Loucy (cell line): ENCODE measurements around the gene PCAT7.

Source experiments
- H2AFZ ChIP-seq: fragments of 200-600 bp; sonication (generic); 2 replicates; pipeline ENCODE4 v1.6.0; 2016; ENCODE audit warnings: antibody characterized with exemption, mild to moderate bottlenecking, low read length, moderate library complexity
- H3F3A ChIP-seq: fragments of 200-600 bp; 2 replicates; pipeline ENCODE4 v1.6.0; 2016; ENCODE audit warnings: antibody characterized with exemption, low read depth, mild to moderate bottlenecking
- H3K27me3 ChIP-seq: fragments of 200-600 bp; sonication (generic); 2 replicates; pipeline ENCODE4 v1.6.1; 2014; ENCODE audit warnings: low read length, mild to moderate bottlenecking; ENCODE audit not compliant: insufficient read depth, poor library complexity, severe bottlenecking
- H3K36me3 ChIP-seq: fragments of 200-600 bp; sonication (generic); 2 replicates; pipeline ENCODE4 v1.6.1; 2016; ENCODE audit warnings: low read length; ENCODE audit not compliant: insufficient read depth
- H3K4me1 ChIP-seq: fragments of 200-600 bp; sonication (generic); 2 replicates; pipeline ENCODE4 v1.5.1; 2014; ENCODE audit warnings: low read length, mild to moderate bottlenecking; ENCODE audit not compliant: insufficient read depth, poor library complexity, severe bottlenecking
- H3K4me2 ChIP-seq: fragments of 200-600 bp; sonication (generic); 2 replicates; pipeline ENCODE4 v1.6.0; 2014; ENCODE audit warnings: antibody characterized with exemption, low read length, low read depth, mild to moderate bottlenecking; ENCODE audit not compliant: poor library complexity, severe bottlenecking
- H3K4me3 ChIP-seq: fragments of 200-600 bp; sonication (generic); 2 replicates; pipeline ENCODE4 v1.5.1; 2014; ENCODE audit warnings: low read length, mild to moderate bottlenecking, mixed read lengths; ENCODE audit not compliant: poor library complexity, severe bottlenecking
- H3K79me2 ChIP-seq: fragments of 200-600 bp; sonication (generic); 2 replicates; pipeline ENCODE4 v1.6.1; 2014; ENCODE audit warnings: low read length; ENCODE audit not compliant: insufficient read depth
- H3K9ac ChIP-seq: fragments of 200-600 bp; sonication (generic); 2 replicates; pipeline ENCODE4 v1.6.0; 2014; ENCODE audit warnings: mild to moderate bottlenecking, low read depth, low read length, moderate library complexity; ENCODE audit not compliant: poor library complexity, severe bottlenecking
- H3K9me2 ChIP-seq: fragments of 200-600 bp; sonication (generic); replicated peaks from 2 replicates; pipeline ENCODE4 v1.6.1; 2016; ENCODE audit warnings: low read depth, low read length, mixed read lengths
- H3K9me3 ChIP-seq: fragments of 200-600 bp; sonication (generic); 2 replicates; pipeline ENCODE4 v1.6.1; 2014; ENCODE audit warnings: mild to moderate bottlenecking, antibody characterized with exemption, low read length, low read depth; ENCODE audit not compliant: insufficient read depth
- H4K20me1 ChIP-seq: fragments of 200-600 bp; sonication (generic); 2 replicates; pipeline ENCODE4 v1.6.0; 2014; ENCODE audit warnings: antibody characterized with exemption, low read length, mild to moderate bottlenecking; ENCODE audit not compliant: insufficient read depth, poor library complexity, severe bottlenecking
- EZH2phosphoT487 ChIP-seq: fragments of 200-600 bp; IDR thresholded peaks from 2 replicates; pipeline ENCODE4 v1.6.1; 2018; ENCODE audit warnings: antibody characterized with exemption, mild to moderate bottlenecking, moderate library complexity, borderline replicate concordance
- TF ChIP-seq, protein P1 (sequence below): fragments of 200-600 bp; sonication (generic); conservative IDR thresholded peaks from 2 replicates; pipeline ENCODE4 v1.5.1; 2014; ENCODE audit warnings: mild to moderate bottlenecking, antibody characterized with exemption, low read length

The PCAT7 gene

DNA sequence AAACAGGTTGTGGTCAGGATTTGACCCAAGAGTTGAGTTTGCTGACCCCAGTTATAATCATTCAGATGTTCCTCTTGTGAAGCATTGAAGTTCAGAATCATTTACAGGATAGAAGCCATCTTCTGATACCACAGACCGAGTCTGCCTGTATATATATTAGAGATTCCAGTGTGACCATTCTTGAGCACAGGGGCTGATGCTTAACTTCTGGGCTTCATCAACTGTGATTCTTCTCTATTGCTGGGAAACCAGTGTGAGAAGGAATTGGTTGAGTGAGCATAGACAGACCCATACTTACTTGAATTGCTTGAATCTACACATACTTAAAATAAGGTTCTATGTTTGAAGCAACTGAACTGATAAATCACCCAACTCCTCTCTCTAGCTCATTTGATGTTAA lies 27.9 kb upstream of the PCAT7 start:
- no peak overlapping the region for H3K9ac ChIP-seq
- H3K9me2 ChIP-seq: no peaks in the 10 kb centered on the region
- no peaks in the 10 kb centered on the region for H3K27me3 ChIP-seq
- TF ChIP-seq EZH2phosphoT487: no peak
- TF ChIP-seq, protein P1, sequence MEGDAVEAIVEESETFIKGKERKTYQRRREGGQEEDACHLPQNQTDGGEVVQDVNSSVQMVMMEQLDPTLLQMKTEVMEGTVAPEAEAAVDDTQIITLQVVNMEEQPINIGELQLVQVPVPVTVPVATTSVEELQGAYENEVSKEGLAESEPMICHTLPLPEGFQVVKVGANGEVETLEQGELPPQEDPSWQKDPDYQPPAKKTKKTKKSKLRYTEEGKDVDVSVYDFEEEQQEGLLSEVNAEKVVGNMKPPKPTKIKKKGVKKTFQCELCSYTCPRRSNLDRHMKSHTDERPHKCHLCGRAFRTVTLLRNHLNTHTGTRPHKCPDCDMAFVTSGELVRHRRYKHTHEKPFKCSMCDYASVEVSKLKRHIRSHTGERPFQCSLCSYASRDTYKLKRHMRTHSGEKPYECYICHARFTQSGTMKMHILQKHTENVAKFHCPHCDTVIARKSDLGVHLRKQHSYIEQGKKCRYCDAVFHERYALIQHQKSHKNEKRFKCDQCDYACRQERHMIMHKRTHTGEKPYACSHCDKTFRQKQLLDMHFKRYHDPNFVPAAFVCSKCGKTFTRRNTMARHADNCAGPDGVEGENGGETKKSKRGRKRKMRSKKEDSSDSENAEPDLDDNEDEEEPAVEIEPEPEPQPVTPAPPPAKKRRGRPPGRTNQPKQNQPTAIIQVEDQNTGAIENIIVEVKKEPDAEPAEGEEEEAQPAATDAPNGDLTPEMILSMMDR: no peak
- H3K4me2 ChIP-seq: no peak overlapping the region
- H3K36me3 ChIP-seq: no peaks in the 10 kb centered on the region
- no peaks in the 10 kb centered on the region for H3K79me2 ChIP-seq
- no peaks in the 10 kb centered on the region for H4K20me1 ChIP-seq
- no peaks in the 10 kb centered on the region for H3F3A ChIP-seq
- H3K9me3 ChIP-seq: no peaks in the 10 kb centered on the region
- H3K4me1 ChIP-seq: no peaks in the 10 kb centered on the region
- H2AFZ ChIP-seq: no peak overlapping the region
- no peak overlapping the region for H3K4me3 ChIP-seq

DNA sequence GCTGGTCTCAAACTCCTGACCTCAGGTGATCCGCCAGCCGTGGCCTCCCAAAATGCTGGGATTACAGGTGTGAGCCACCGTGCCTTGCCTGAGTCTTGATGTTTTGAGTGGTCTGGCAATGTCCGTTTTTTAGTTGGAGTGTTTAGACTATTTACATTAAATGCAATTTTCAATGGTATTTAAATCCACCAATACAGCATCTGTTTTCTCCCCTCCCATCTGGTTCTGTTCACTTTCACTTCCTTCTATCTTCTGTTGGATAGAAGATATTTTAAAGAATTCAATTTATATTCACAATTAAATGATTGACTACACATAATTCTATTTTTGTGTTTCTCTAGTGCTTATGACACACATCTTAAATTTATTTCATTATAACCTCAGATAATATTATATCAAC lies 26.0 kb upstream of the PCAT7 start:
- Histone ChIP-seq H4K20me1 (no peaks in the 10 kb centered on the region), H3K9me2 (no peaks in the 10 kb centered on the region), H3K4me2 (no peak overlapping the region), H3K9ac (no peak overlapping the region), H3K36me3 (no peaks in the 10 kb centered on the region), H3K79me2 (no peaks in the 10 kb centered on the region), H3K9me3 (no peaks in the 10 kb centered on the region), H3K4me3 (no peak overlapping the region), H3K27me3 (no peaks in the 10 kb centered on the region), H2AFZ (no peak overlapping the region), H3F3A (no peaks in the 10 kb centered on the region), H3K4me1 (no peaks in the 10 kb centered on the region)
- TF ChIP-seq, protein P1: no peak
- no peak for TF ChIP-seq EZH2phosphoT487

- Histone ChIP-seq H3K27me3 (no peaks in the 10 kb centered on the region), H3K4me1 (no peaks in the 10 kb centered on the region), H3K79me2 (no peaks in the 10 kb centered on the region)
Measured at GRCh38 chr9:94533155-94533554, 21.7 kb upstream of the PCAT7 start.

More at GRCh38 chr9:94533155-94533554, 21.7 kb upstream of the PCAT7 start:
- Histone ChIP-seq H3K4me2 (no peak overlapping the region), H3K4me3 (no peak overlapping the region), H3K36me3 (no peaks in the 10 kb centered on the region), H3K9me3 (no peaks in the 10 kb centered on the region), H4K20me1 (no peaks in the 10 kb centered on the region), H3K9me2 (no peaks in the 10 kb centered on the region), H3K9ac (no peak overlapping the region), H2AFZ (no peak overlapping the region), H3F3A (no peaks in the 10 kb centered on the region)
- no peak for TF ChIP-seq EZH2phosphoT487
- TF ChIP-seq, protein P1: no peak
